ENCODE data around the gene SLC25A36.
"Not testable (repeated sequence)": the region's sequence is repeated elsewhere in the genome, so short reads cannot be mapped to it uniquely, and the experiment has no call there.

SLC25A36 gene

DNA sequence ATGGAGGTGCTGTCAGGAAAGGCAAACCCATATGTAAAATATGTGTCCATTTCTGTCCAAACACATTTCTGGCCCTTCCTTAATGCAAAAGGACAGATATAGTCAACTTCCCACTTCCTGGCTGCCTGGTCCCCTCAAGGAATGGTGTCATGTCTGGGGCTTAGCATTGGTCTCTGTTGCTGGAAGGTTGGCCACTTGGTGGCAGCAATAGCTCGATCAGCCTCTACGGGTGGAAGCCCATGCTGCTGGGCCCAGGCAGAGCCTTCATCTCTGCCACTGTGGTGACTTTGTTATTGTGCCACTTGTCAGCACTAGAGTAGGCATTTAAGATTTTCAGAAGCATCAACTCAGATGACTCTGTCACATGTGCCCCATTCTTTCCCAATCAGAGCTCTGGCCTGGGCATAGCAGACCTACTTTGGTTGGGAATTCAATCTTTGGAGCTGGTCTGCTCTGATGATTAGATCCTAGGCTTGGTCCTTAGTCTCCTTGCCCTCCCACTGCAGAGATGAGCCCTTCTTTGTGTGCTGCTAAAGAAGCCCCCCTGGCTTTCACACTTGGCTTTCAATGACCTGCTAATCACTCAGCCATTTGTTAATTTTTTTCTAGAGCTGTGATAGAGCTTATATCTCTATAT, 58.5 kb downstream of the SLC25A36 start:
- peak; percentile 74 for DNase-seq

DNA sequence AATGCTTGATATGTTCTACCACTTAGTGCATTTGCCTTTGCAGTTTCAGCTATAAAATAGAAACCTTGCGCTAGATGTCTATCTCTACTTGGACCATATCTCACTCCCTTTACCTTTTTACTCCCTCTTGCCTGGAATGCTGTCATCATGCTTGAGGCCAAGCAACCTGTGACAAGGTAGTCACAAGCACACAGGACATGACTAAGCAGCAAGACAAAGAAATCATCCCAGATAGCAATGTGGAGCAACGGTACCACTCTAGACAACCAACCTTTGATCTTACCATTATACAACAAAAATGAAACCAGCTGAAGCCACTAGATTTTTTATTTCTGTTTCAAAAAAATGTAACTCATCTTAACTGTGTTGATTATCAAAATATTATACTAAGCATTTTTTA, 59.0 kb downstream of the SLC25A36 start:
- no peak for DNase-seq

GRCh38 chr3:141006344-141006743, 64.7 kb downstream of the SLC25A36 start:
- no peak for DNase-seq

DNA sequence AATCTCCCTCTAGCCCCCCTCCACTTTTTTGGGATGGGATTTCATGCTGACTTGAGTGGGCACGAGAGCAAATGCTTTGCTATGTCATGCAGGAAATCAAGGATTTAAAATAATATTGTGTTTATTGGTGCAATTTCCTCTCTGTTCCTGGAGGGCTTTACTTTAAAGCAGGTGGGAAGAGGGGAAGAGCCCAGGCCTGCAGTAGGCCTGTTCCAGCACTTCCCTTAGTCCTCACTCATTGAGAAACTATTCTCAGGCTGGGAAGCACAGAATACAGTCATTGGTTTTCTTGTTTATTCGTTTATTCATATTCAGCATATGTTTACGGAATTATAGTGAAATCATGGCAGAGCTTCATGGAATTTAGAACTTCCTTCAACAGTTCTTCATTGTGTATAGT, 67.9 kb downstream of the SLC25A36 start:
- no peak for DNase-seq

DNA sequence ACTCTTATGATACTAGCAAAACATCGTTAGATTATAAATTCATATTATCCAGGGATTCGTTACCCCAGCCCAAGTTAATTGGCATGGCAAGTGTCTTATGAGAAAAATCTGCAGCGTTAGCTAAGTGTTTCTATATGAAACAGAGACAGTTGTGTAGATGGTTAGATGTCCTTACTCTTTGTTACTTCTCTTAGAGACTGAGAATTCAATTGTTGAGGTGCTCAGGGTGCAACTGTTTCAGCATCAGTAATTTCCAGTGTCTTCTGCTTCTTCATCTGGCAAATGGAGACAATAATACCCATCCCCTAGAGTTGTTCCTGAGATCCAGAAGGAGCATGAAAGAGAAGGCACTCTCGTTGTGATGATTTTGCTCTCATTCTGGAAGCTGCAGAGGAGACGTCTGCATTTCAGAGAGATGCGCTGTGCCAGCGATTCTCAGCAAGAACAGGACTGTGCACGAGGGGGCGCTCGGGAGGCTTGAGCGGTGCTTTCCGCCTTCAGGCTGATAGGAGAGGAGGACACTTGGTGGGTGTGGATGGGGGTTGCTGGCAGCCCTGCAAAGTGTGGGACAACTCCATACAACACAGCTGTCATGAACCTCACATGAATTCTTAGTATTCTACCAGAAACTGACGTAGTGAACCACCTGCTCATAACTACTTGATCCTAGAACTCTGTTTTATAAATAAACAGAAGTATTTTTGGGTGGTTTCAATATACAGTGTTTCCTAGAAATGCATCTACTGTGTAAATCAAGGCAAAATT, 69.8 kb downstream of the SLC25A36 start:
- peak; percentile 82 for DNase-seq

DNA sequence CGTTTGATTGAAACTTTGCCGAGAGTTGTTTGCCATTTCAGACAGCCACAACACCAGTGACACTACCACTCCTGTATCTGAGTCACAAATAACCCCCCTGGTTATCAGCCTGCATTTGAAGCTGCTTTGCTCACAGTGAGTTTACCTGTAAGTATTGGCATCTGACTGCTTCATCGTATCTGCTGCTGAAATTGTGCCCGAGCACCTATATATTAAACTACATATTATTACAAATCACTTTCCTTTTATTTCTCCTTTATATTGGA, 70.3 kb downstream of the SLC25A36 start:
- DNase-seq = no peak

GRCh38 chr3:141012571-141012970, 70.9 kb downstream of the SLC25A36 start:
- DNase-seq = no peak

DNA sequence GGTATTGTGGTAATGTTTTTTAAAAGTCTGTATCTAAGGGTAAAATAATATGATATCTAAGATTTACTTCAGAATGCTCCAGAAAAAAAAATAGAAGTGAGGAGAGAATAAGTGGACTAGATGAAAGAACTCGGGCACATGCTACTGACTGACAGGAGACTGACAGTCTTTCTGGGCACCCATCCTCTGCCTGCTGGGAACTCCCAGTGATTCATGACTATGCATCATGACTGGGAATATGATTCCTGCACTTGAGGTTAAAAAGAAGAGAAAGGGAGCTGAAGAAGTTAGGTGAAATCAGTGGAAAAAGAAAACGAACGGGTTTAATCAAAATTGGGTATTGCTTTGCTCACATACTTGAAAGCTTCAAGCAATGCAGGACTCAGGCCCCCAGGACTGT, 73.8 kb downstream of the SLC25A36 start:
- DNase-seq = no peak

- not testable (repeated sequence) for DNase-seq
Observed at GRCh38 chr3:141017366-141018322, 76.0 kb downstream of the SLC25A36 start.

DNA sequence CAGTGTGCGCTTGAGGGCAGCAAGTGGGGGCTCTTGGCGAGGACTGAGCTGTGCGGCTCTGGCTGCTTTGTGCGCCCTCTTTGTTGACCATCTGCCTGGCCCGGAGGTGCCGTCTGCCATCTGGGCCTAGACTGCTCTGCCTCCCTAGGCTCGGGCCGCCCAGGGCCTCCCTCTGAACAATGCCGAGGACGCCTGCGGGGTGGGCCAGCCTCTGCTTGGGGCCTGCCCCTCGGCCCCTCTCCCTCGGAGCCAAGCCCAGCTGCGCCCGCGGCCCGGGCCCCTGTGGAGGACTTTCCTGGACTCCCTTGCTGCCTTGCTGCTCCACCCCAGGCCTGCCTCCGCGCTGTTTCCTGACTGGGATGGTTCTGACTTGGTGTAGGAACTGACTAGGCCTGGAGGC, 77.6 kb downstream of the SLC25A36 start:
- no peak for DNase-seq

DNA sequence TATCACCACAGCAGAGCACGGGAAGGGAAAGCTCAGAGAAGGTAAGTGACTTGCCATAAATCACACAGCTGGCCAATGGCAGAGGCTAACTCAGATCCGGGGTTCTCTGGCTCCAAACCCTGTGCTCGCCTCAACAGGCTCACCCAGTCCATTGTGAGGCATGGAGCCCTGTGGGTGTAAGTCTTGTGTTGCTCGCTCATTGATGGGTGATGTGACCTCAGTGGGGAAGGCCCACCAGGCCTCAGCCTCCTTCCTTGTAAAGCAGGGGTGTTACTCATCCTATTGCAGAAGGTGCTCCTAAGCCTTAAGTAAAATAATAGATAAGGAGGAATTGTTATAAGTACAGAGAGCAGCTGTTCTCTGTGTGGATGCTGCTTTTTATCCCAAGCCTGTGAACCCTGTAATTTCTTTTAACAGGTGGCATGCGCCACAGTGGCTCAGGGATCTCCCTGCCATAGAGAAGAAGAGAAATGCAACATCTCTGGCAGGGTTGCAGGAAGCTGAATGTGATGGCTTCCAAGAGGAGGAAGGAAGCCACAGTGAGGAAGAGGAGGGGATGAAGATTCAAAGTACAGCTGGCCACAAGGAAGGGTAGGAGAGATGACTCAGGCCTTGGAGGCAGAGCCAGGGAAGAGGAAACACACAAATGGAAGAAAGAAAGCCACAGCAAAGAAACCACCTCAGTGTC, 78.7 kb downstream of the SLC25A36 start:
- no peak for DNase-seq

GRCh38 chr3:141021261-141021660, 79.6 kb downstream of the SLC25A36 start:
- DNase-seq = no peak

Data from NCI-H1694 (cell line).